ENCODE measurements around the gene E4F1. TPM values are rescaled to one million over a fixed set of nuclear protein-coding genes. Genes with fewer than 3 reads are reported as not detected.

Gene E4F1
- total RNA-seq, 1 experiment from 2014 or later = 14.8 TPM

- Histone ChIP-seq H3K4me3 (ENCODE audit: low read length) (no peak overlapping the region), H3K9ac (ENCODE audit: low read length) (no peak overlapping the region)
Measured at GRCh38 chr16:2191446-2191706, 32.0 kb upstream of the E4F1 start.

GRCh38 chr16:2194166-2194834, 29.1 kb upstream of the E4F1 start:
- Histone ChIP-seq H3K4me1 (ENCODE audit: low read length) (peaks cover 19% of the 10 kb centered on the region), H3K79me2 (ENCODE audit: low read length) (no peaks in the 10 kb centered on the region), H3K27ac (ENCODE audit: low read length) (no peak overlapping the region), H3K9ac (ENCODE audit: low read length) (no peak overlapping the region), H3K9me2 (replicated peaks; ENCODE audit: insufficient read depth, low read length) (no peaks in the 10 kb centered on the region), H3K9me3 (ENCODE audit: low read length) (no peaks in the 10 kb centered on the region), H3K4me3 (ENCODE audit: low read length) (no peak overlapping the region), H4K20me1 (ENCODE audit: insufficient read depth, low read depth, low read length) (peaks cover 4% of the 10 kb centered on the region; the same call in 1 of the 2 replicates), H2AFZ (ENCODE audit: low read length) (no peak overlapping the region), H3K27me3 (ENCODE audit: low read length) (no peaks in the 10 kb centered on the region), H3K4me2 (ENCODE audit: low read depth, low read length, poor library complexity, severe bottlenecking) (no peak overlapping the region), H3K36me3 (ENCODE audit: insufficient read depth, low read length) (no peaks in the 10 kb centered on the region)
- peak; percentile 61 for DNase-seq

More at GRCh38 chr16:2191446-2191706, 32.0 kb upstream of the E4F1 start:
- no peaks in the 10 kb centered on the region for H3K27me3 ChIP-seq (ENCODE audit: low read length)
- no peaks in the 10 kb centered on the region for H3K9me3 ChIP-seq (ENCODE audit: low read length)
- no peak overlapping the region for H3K27ac ChIP-seq (ENCODE audit: low read length)
- H3K4me1 ChIP-seq (ENCODE audit: low read length) = peaks cover 19% of the 10 kb centered on the region
- no peak overlapping the region for H2AFZ ChIP-seq (ENCODE audit: low read length)
- H4K20me1 ChIP-seq (ENCODE audit: insufficient read depth, low read depth, low read length) = peaks cover 4% of the 10 kb centered on the region; the same call in 1 of the 2 replicates
- no peaks in the 10 kb centered on the region for H3K79me2 ChIP-seq (ENCODE audit: low read length)
- no peak overlapping the region for H3K4me2 ChIP-seq (ENCODE audit: low read depth, low read length, poor library complexity, severe bottlenecking)
- no peak for DNase-seq
- no peaks in the 10 kb centered on the region for H3K36me3 ChIP-seq (ENCODE audit: insufficient read depth, low read length)
- H3K9me2 ChIP-seq (replicated peaks; ENCODE audit: insufficient read depth, low read length) = no peaks in the 10 kb centered on the region

- Histone ChIP-seq H3K36me3 (ENCODE audit: insufficient read depth, low read length) (no peaks in the 10 kb centered on the region), H3K79me2 (ENCODE audit: low read length) (no peaks in the 10 kb centered on the region), H3K9ac (ENCODE audit: low read length) (no peak overlapping the region), H3K27ac (ENCODE audit: low read length) (no peak overlapping the region), H3K9me2 (replicated peaks; ENCODE audit: insufficient read depth, low read length) (no peaks in the 10 kb centered on the region), H3K4me1 (ENCODE audit: low read length) (peaks cover 19% of the 10 kb centered on the region), H3K4me3 (ENCODE audit: low read length) (no peak overlapping the region), H3K4me2 (ENCODE audit: low read depth, low read length, poor library complexity, severe bottlenecking) (no peak overlapping the region), H4K20me1 (ENCODE audit: insufficient read depth, low read depth, low read length) (peaks cover 4% of the 10 kb centered on the region; the same call in 1 of the 2 replicates), H3K27me3 (ENCODE audit: low read length) (no peaks in the 10 kb centered on the region), H2AFZ (ENCODE audit: low read length) (no peak overlapping the region), H3K9me3 (ENCODE audit: low read length) (no peaks in the 10 kb centered on the region)
- DNase-seq = peak; percentile 80
Measured at GRCh38 chr16:2194852-2195321, 28.5 kb upstream of the E4F1 start.

- no peak overlapping the region for H3K4me2 ChIP-seq (ENCODE audit: low read depth, low read length, poor library complexity, severe bottlenecking)
- no peak overlapping the region for H2AFZ ChIP-seq (ENCODE audit: low read length)
- no peaks in the 10 kb centered on the region for H3K27me3 ChIP-seq (ENCODE audit: low read length)
- no peak overlapping the region for H3K27ac ChIP-seq (ENCODE audit: low read length)
- no peaks in the 10 kb centered on the region for H3K9me2 ChIP-seq (replicated peaks; ENCODE audit: insufficient read depth, low read length)
- peaks cover 4% of the 10 kb centered on the region; the same call in 1 of the 2 replicates for H4K20me1 ChIP-seq (ENCODE audit: insufficient read depth, low read depth, low read length)
- H3K4me1 ChIP-seq (ENCODE audit: low read length) = peaks cover 12% of the 10 kb centered on the region
- H3K4me3 ChIP-seq (ENCODE audit: low read length) = no peak overlapping the region
- no peaks in the 10 kb centered on the region for H3K9me3 ChIP-seq (ENCODE audit: low read length)
- H3K9ac ChIP-seq (ENCODE audit: low read length) = no peak overlapping the region
- no peak for DNase-seq
- no peaks in the 10 kb centered on the region for H3K79me2 ChIP-seq (ENCODE audit: low read length)
- no peaks in the 10 kb centered on the region for H3K36me3 ChIP-seq (ENCODE audit: insufficient read depth, low read length)
Measured at GRCh38 chr16:2195322-2196161, 27.8 kb upstream of the E4F1 start.

GRCh38 chr16:2196162-2196980, 27.0 kb upstream of the E4F1 start, which contains the start of gene CASKIN1:
Gene CASKIN1 (minus strand): TSS chr16:2196605. CDS start chr16:2196432, 173 bp downstream.
- Histone ChIP-seq H3K36me3 (ENCODE audit: insufficient read depth, low read length) (no peaks in the 10 kb centered on the region), H3K4me2 (ENCODE audit: low read depth, low read length, poor library complexity, severe bottlenecking) (no peak within 1 kb of the TSS), H3K9me3 (ENCODE audit: low read length) (no peaks in the 10 kb centered on the region), H3K4me3 (ENCODE audit: low read length) (no peak within 1 kb of the TSS), H3K9ac (ENCODE audit: low read length) (no peak within 1 kb of the TSS), H3K9me2 (replicated peaks; ENCODE audit: insufficient read depth, low read length) (no peaks in the 10 kb centered on the region), H3K27ac (ENCODE audit: low read length) (no peak within 1 kb of the TSS), H2AFZ (ENCODE audit: low read length) (no peak within 1 kb of the TSS), H4K20me1 (ENCODE audit: insufficient read depth, low read depth, low read length) (peaks cover 4% of the 10 kb centered on the region; the same call in 1 of the 2 replicates), H3K27me3 (ENCODE audit: low read length) (no peaks in the 10 kb centered on the region), H3K79me2 (ENCODE audit: low read length) (no peaks in the 10 kb centered on the region), H3K4me1 (ENCODE audit: low read length) (peaks cover 9% of the 10 kb centered on the region)
- DNase-seq = no peak

GRCh38 chr16:2196981-2197511, 26.3 kb upstream of the E4F1 start:
- Histone ChIP-seq H3K9ac (ENCODE audit: low read length) (no peak overlapping the region), H3K27ac (ENCODE audit: low read length) (no peak overlapping the region), H3K4me1 (ENCODE audit: low read length) (peaks cover 9% of the 10 kb centered on the region), H4K20me1 (ENCODE audit: insufficient read depth, low read depth, low read length) (peaks cover 4% of the 10 kb centered on the region; the same call in 1 of the 2 replicates), H3K4me2 (ENCODE audit: low read depth, low read length, poor library complexity, severe bottlenecking) (no peak overlapping the region), H2AFZ (ENCODE audit: low read length) (no peak overlapping the region), H3K9me3 (ENCODE audit: low read length) (no peaks in the 10 kb centered on the region), H3K4me3 (ENCODE audit: low read length) (no peak overlapping the region), H3K79me2 (ENCODE audit: low read length) (no peaks in the 10 kb centered on the region), H3K27me3 (ENCODE audit: low read length) (no peaks in the 10 kb centered on the region), H3K36me3 (ENCODE audit: insufficient read depth, low read length) (no peaks in the 10 kb centered on the region), H3K9me2 (replicated peaks; ENCODE audit: insufficient read depth, low read length) (no peaks in the 10 kb centered on the region)
- no peak for DNase-seq

- Histone ChIP-seq H3K79me2 (ENCODE audit: low read length) (no peaks in the 10 kb centered on the region), H3K4me3 (ENCODE audit: low read length) (no peak overlapping the region)
Measured at GRCh38 chr16:2197765-2198164, 25.6 kb upstream of the E4F1 start.

More at GRCh38 chr16:2197765-2198164, 25.6 kb upstream of the E4F1 start:
- Histone ChIP-seq H3K4me1 (ENCODE audit: low read length) (peaks cover 9% of the 10 kb centered on the region), H3K9ac (ENCODE audit: low read length) (no peak overlapping the region), H4K20me1 (ENCODE audit: insufficient read depth, low read depth, low read length) (peaks cover 4% of the 10 kb centered on the region; the same call in 1 of the 2 replicates), H2AFZ (ENCODE audit: low read length) (no peak overlapping the region), H3K36me3 (ENCODE audit: insufficient read depth, low read length) (no peaks in the 10 kb centered on the region), H3K9me3 (ENCODE audit: low read length) (no peaks in the 10 kb centered on the region), H3K9me2 (replicated peaks; ENCODE audit: insufficient read depth, low read length) (no peaks in the 10 kb centered on the region), H3K4me2 (ENCODE audit: low read depth, low read length, poor library complexity, severe bottlenecking) (no peak overlapping the region), H3K27ac (ENCODE audit: low read length) (no peak overlapping the region), H3K27me3 (ENCODE audit: low read length) (no peaks in the 10 kb centered on the region)
- no peak for DNase-seq
